CD4-positive, alpha-beta T cell treated with Interleukin-10 for 1 hour (primary cell): ENCODE results near the gene P3H2.
"Not testable (repeated sequence)": the region's sequence is repeated elsewhere in the genome, so short reads cannot be mapped to it uniquely, and the experiment has no call there.

Source experiments
- DNase-seq: peaks from one replicate; pipeline ENCODE4 v3.0.0-alpha.2; 2020

The P3H2 gene

DNA sequence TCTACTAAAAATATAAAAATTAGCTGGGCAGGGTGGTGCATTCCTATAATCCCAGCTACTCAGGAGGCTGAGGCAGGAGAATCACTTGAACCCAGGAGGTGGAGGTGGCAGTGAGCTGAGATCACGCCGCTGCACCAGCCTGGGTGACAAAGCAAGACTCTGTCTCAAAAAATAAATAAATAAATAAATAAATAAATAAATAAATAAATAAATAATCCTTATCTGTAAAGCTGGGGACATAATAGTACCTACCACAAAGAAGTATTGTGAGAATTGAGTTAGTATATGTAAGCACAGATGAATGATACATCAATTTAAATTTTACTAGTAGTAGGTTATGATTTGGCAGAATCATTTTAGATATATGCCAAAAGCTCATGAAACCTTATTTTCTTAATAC lies 41.5 kb downstream of the P3H2 start:
- DNase-seq, result not testable (repeated sequence)

DNA sequence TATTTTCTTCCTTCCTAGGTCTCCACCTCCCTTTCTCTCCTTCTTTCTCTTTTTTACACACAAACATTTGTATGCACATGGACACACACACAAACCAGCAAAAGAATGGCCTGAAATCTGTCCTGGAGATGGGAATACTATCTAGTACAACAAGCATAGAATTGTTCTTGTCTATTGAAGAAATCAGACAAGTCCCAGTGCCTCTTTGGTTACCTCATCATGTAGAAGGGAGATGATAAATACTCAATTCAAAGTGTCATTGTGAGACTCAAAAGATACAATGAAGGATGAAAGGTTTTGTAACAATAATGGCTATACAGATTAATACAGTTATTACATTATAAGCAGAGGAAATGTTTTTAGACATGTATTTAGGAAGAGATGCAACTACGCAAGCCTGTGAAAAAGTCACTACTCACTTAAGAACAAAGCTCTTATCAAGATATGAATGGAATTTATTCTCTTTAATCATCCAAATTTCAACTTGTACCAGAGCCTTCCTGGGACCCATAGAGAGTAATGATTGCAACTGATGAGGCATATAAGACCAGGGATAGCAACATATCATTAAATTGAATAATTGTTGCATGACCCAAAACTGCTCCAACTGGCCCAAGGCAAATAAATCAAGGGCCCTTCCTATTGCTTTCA lies 43.2 kb downstream of the P3H2 start:
- DNase-seq, result no peak

DNA sequence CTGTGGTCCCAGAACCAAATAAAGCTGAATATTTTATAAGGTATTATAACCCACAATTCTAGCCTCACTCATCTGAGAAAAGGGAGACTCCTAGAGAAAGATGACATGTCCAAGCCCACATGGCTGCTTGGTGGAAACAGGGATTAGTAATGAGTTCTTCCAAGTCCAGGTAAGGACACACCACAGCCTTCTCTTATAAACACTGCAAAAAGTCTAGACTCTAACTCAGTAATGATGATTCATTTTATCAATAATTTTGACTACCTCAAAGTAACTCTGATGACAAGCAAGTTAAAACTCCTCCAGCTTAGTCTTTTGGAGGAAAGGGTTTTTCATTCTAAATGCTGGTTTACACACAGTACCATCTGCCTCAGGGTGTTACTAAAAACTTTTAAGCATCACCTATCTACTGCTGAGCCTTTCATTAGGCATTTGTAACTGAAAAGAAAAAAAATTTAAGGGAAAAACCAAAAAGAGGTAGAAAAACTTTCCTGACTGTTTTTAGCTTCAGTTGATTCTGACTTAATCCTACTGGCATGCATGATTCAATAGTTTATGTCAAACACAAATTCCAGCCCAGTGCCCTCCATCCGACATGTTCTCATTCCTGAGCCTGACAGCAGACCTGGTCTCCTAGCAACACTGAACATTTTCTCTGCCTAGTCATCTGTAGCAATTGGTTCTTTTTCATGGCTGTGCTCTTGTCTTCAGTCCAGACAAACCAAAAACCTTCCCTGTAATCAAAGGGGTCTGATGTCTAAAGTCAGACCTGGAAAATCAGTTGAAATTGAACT lies 43.9 kb downstream of the P3H2 start:
- DNase-seq, result no peak

DNA sequence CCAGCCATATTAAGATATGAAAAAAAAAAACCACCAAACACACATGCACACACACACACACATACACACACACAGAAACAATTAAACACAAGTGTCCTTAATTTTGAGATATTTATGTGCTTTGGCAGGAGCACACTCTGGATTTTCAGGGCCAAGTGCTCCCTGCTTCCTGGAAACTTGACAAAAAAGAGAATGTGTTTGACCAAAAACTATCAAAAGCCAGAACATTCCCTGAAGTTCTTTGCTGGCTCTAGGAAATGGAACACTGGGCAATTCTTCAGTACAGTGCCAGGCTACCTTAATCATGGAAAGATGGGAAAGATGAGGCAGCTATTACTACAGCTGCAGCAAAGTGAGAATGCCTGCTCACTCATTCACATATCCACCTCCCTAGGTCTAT lies 44.6 kb downstream of the P3H2 start:
- DNase-seq, result no peak

DNA sequence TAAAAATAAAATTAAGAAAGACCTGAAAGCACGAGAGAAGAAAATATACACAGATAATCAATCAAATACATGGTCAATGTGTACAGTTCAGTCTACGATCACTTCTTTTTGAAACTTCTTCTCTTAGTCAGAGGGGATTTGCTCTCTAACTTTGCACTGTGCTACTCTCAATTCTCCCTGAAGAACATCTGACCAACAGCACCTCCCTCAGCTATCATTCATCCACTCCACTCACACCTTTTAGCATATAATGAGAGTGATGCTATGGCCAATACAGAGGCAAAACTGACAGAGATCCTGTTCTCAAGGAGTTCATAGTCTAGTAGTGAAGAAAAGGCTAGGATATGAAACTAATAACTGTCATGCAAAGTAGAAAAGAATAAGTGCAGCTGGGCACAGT lies 45.9 kb downstream of the P3H2 start:
- no peak for DNase-seq

DNA sequence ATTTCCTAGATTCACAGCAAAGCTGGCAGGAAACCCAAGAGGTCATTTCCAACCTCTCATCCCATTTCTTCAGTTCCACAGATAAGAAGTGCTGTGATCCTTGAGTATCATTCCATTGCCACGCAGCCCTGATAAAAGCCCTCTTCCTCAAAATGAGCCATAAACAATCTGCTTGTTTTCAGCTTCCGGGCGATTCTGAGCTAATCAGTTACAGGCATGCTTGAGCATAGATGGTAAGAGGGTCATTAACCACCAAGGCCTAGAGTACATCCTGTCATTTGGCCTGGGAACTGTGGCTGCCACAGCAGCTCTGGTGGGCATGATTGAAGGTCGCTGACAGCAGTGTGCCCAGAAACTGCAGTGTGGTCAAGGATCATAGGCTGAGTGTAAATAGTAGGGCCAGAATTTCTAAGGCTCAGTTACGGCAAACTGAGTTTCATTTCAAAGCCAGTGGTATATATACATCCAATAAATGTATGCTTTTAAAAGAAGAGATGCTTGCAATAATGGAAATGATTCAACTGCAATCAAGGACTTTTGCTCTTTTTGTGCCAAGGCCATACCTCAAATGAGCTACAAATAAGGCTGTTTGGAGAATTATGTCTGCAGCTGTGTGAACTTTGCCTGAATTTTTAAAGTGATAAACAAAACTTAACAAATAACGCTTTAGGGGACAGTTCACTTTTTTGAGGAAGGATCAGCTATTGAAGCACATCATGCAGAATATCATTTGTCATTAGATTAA lies 47.3 kb downstream of the P3H2 start:
- DNase-seq, result no peak

DNA sequence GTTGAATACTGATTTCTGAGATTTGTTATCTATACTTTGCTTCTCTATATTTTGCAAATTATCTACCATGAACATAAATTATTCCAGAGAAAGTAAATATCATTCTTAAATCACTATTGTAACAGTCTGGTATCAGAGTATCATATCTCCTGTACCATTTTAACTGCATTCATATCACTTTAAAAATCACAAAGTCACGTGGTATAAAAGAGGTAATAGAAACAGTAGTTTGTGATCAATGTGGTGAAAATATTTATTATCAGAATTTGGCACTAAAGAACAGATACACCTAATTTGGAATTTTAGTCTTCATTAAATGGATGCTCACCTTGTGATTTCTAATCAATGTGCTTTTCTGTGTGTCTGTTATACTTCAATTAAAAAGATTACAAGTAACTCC lies 47.8 kb downstream of the P3H2 start:
- DNase-seq, result no peak

DNA sequence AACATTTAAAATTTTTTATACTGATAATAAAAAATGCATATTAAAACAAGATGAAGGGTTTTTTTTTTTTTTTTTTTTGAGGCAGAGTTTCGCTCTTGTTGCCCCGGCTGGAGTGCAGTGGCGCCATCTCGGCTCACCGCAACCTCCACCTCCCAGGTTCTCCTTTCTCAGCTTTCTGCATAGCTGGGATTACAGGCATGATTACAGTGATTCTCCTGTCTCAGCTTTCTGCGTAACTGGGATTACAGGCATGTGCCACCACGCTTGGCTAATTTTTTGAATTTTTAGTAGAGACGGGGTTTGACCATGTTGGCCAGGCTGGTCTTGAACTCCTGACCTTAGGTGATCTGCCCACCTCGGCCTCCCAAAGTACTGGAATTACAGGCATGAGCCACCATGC lies 48.8 kb downstream of the P3H2 start:
- not testable (repeated sequence) for DNase-seq

DNA sequence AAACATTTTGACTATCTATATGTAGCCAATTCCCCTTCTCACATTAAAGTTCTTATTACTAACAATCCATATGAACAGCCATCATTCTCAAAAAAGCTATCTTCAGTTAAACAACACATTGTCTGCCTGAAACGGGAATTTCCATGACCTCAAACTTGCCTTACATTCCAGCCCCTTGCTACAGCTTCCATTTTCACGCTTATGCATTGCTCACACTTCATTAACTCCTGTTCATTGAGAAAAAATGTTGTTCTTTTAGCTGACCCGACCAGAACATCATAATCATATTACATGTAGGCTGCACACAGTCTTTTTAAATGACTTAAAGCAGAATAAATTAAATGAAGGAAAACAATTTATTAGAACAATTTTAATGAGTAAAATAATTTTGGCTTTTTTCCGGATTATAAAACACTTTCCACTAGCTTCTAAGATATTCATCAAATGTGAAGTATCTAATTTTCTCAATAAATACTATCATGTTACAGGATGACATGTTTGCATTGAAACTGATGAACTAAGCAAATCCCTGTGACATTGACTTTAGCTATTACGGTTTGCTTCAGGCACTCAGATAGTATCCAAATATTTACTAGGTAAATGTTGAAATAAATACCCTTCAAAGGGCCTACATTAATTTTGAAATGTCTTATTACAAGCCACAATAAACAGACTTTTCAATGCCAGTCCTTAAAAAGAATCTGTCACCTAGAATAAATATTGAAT lies 49.9 kb downstream of the P3H2 start:
- DNase-seq, result no peak

DNA sequence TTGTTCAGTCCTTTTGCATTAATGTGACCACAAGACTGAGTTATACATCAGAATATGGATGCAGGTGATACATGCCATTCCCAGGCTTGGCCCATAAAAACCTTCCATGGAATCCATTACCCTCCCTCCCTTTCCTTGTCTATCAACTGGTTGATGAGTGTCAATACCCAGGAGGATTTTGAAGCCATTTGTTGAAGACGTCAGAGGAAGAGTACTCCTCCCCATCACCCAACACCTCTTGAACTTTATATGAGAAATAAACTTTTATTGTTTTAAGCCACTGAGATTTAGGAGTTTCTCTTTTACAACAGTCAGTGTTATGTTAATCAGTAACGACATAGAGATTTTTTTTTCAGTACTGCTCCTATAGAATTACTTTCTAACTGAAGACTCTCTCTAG lies 55.5 kb downstream of the P3H2 start:
- DNase-seq, result no peak

DNA sequence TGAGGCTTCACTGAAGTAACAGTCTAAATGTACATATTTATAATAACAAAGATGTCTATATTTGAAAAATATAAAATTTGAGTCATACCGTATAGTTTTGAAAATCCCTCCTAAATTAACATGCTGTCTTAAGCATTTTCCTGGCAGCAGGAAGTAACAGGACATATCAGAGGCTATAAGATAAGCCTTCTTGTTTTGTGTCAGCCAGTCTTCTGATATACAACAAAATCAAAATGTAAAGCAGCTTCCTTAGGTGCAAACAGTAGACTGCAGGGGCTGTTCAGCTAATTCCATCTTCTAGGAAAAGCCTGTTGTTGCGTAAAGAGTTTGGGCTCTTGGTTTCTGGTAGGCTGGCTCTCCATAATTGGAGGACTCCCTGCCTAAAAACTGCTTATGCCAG lies 56.0 kb downstream of the P3H2 start:
- no peak for DNase-seq

DNA sequence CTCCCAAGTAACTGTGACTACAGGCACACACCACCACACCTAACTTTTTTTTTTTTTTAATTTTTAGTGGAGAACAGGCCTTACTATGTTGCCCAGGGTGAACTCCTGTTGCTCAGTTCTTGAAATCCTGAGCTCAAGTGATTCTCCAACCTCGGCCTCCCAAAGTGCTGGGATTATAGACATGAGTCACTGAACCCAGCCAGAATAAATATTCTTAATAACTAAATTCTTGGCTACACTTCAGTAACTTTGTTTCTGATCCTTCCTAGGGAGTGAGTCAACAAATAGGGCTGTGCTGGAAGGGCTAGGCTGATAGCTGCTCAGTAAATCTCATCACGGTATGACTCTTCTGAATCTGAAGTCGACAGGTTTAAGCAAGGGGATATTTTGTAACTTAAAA lies 56.6 kb downstream of the P3H2 start:
- DNase-seq, result no peak

DNA sequence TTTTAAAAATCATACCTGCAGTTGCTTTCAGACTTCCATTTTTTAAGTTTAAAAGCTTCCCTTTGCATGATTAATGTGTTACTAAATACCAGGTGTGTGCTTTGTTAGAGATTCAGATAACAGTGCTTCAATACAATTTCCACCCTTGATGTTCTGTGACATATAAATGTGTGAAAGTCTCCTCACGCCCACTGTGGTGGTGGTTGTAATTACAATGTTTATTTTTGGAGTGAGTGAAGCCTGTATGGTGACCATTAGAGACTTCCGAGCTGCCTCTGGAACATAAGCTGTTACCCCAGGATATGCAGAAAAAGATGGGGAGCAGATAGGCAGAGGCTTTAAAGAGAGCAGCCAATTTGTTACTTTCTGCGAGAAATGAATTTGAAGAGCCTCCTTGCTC lies 57.2 kb downstream of the P3H2 start:
- no peak for DNase-seq

DNA sequence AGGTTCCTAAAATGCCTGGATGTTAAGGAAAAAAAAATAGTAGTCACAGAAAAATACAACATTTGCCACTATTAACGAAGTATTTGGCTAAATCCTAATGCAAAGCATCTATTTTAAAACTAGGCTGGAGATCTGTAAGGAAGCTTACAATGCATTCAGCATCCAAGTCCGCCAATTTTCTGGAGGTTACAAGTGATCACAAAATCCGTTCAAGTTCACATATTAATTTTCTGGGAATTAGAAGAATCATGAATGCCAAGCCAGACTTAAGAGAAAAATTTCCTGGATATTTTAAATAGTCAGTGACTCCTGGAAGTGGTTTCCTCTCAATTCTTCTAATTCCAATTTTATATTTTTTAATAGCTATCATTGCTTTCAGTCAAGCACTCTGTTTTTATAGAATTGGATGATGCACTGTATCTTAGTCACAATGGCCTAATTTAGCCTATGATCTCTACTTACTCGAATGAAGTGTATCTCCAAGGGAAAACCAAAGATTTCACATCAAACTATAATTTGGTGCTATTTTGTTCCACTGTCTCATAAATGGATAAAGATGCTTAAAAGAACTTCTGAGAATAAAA lies 60.4 kb downstream of the P3H2 start:
- DNase-seq, result no peak

DNA sequence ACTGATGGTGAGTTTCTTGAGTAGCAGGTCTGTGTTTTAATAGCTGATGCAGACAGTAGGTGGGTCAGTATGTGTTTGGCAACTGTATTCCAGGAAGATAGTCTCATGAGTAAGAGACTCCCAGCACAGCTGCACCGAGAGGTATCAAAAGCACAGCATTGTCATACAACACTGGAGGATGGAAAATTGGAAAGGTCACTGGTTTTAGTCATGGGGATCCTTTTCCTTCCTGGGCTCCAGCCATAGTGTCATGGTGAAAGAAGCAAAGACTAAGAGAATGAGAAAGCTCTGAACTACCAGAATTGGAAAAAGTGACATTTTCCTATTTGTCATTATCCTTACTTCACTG lies 61.5 kb downstream of the P3H2 start:
- DNase-seq, result no peak

DNA sequence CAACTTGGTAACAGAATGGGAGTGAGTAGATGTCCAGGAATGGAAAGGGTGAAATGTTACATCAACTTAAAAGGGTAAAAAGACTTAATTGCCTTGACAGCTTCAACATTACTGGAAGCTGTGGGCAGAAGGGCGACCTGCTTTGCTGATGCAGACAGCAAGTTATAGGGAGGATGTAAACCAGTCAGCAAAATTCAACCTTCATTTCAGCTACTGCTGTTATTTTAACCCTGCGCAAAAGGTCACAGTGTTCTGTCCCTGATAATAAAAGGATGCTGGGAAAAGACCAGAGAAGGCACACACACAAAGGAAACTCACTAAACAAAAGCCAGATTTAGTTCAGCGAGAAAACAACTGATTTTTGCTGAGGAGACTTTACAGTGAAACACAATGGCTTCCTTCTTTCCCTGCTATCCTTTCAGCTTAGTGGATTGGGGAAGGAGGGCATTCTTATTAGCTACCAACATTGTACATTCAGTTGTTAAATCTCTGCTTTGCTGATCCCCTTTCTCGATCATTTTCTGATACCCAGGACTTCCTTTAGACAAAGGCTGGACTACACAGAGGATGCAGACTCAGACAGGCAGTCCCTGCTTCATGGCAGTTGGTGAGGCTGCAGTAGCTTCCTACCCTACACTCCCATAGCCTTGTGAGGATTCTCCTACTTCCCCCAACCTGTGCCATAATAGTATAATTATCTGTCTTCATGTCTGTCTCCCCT lies 62.0 kb downstream of the P3H2 start:
- no peak for DNase-seq

DNA sequence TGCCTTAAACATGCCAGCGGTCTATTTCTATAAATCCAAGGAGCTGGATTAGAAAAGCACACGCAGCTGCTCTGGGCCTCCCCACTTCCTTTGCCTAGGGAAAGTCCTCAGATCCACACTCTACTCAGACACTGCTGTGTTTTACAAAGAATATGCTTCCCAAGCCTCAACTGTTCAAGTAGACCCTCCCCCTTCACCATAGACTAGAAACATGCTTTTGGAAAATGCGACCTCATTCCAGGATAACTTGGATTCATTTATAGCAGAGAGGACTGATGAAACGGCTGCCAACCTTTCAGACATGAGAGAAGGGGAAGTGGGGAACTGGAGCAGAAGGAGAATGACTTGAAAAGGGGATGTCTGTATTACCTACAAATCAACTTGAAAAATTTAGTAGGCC lies 64.0 kb downstream of the P3H2 start:
- no peak for DNase-seq

DNA sequence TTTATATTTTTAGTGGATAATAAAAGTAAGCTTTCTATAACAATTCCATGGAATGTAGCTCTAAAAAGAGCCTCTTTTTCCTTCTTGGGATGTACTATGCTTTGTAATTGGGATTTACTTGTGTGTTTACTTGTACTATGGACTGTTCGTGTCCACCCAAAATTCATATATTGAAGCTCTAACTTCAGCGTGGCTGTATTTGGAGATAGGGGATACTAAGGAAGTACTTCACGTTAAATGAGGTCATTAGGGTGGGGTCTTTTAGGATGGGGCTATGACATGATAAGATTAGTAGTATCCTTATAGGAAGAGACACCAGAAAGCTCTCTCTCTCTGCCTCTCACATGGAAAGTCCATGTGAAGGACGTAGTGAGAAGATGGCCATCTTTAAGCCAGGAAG lies 64.9 kb downstream of the P3H2 start:
- no peak for DNase-seq

DNA sequence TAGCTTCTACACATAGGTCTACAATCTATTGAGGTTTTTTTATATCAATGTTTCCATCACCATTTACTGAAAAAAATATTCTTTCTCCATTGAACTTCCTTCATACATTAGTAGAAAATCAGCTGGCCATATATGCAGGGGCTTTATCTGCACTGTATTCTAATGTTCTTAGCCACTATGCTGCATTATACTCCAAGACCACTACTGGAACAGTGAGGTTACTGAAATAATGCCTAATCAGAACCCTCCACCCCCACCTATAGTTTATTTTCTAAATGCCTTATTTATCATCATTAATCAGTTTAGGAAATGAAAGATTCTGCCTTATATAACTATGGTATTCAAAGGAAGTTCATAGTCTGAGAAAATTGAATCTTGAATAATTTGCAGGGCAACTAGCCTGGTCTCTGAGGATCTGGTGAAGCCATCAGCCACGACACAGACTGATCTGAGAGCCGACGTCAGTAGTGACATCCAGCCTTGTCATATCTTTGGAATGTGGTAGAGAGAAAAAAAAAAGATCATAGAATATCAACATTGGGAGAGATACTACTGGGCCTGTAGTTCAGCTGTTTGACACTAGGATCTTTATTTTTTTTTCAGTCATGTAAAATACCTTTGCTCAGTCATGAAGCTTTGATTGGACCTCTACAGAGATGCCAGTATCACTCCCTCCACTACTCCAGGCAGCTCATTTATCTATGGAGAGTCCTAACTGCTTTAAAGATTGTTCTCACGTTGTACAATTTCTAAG lies 66.6 kb downstream of the P3H2 start:
- DNase-seq, result no peak

DNA sequence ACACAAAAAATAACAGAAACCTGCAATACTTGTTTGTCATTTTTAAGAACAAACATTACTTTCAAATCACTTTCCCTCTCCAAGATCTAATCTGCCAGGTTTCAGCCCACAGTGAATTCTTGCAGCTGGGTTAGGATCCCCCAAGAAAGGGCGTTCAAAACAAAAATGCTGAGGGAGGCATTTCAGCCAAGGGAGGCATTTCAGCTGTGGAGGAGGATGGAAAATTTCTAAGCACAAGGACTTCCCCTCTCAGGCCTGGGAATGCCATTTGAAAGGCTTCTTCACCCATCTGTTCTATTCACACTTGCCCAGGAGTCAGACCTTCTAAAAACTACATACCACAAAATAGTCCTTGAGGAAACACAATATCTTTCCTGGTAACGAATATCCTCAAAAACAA lies 69.1 kb downstream of the P3H2 start:
- no peak for DNase-seq

DNA sequence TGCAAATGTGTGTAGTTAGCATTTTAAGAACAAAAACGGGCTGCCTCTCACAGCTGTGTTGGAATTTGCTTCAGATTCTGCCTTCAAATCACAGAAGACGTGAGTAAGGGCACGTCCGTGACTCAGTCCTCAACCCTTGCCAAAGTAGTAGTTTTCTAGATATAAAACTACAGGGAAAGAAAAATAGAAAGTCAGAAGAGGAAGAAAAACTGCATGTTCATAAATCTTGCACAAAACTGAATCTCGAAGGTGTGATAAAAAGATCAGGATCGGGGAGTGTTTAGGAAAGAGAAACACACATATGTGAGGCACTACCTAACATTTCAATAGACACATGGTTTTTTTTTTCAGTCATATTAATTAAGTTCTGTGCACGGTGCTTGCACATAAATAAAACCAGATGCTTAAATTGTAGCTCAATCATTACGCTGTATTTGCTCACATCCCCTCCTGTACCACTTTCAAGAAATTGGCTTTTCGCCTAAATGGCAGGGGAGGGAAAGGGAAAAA lies 71.7 kb downstream of the P3H2 start:
- DNase-seq, result no peak

DNA sequence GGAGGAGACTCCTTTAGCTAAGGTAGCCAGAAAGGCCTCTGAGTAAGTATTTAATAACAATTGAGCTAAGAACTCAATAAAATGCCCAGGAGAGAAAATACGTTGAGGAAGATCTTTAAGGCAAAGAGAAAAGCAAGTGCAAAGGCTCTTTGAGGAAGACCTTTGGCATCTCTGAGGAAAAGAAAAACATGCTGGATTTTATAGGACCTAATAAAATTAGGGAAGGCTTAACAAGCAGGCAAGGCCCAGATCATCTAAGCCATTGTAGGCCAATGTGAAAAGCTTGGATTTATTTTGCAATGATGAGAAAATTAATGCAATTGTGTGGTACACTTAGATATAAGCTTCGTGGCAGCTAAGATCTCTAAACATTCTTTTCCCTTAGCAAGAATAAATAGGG lies 75.7 kb downstream of the P3H2 start:
- DNase-seq, result no peak
